HG03432 (cell line): ENCODE results near the gene FGD2.
"Not testable (repeated sequence)": the region's sequence is repeated elsewhere in the genome, so short reads cannot be mapped to it uniquely, and the experiment has no call there.

Source experiments
- ATAC-seq: cut with Tn5 transposase; IDR thresholded peaks from one replicate; pipeline ENCODE4 v1.9.1; 2021; ENCODE audit warnings: mild to moderate bottlenecking, moderate library complexity; ENCODE audit not compliant: unreplicated experiment

Gene FGD2

GRCh38 chr6:37038292-37039198 lies 33.1 kb downstream of the FGD2 start:
- ATAC-seq, result no peak

- ATAC-seq, result no peak
These were observed 34.5 kb downstream of the FGD2 start for GRCh38 chr6:37039958-37040357.

- ATAC-seq, result no peak
These were observed 36.1 kb downstream of the FGD2 start for GRCh38 chr6:37041521-37041920.

- ATAC-seq, result no peak
These were observed 36.7 kb downstream of the FGD2 start for GRCh38 chr6:37042150-37042549.

GRCh38 chr6:37043091-37043490 lies 37.6 kb downstream of the FGD2 start:
- not testable (repeated sequence) for ATAC-seq

GRCh38 chr6:37047346-37047688 lies 41.9 kb downstream of the FGD2 start:
- ATAC-seq, result no peak

GRCh38 chr6:37047689-37048402 lies 42.4 kb downstream of the FGD2 start:
- ATAC-seq, result no peak

GRCh38 chr6:37048403-37048850 lies 43.0 kb downstream of the FGD2 start:
- no peak for ATAC-seq

GRCh38 chr6:37048851-37049757 lies 43.6 kb downstream of the FGD2 start:
- peak; percentile 65 for ATAC-seq

- no peak for ATAC-seq
These were observed 44.2 kb downstream of the FGD2 start for GRCh38 chr6:37049758-37050044.

- peak; percentile 32 for ATAC-seq
These were observed 44.8 kb downstream of the FGD2 start for GRCh38 chr6:37050045-37050853.

GRCh38 chr6:37050854-37051137 lies 45.3 kb downstream of the FGD2 start:
- ATAC-seq, result no peak

GRCh38 chr6:37051138-37052026 lies 45.9 kb downstream of the FGD2 start:
- peak; percentile 36 for ATAC-seq

GRCh38 chr6:37052027-37052628 lies 46.7 kb downstream of the FGD2 start:
- no peak for ATAC-seq

GRCh38 chr6:37053683-37054082 lies 48.2 kb downstream of the FGD2 start:
- no peak for ATAC-seq

GRCh38 chr6:37054171-37054570 lies 48.7 kb downstream of the FGD2 start:
- no peak for ATAC-seq

- no peak for ATAC-seq
These were observed 49.1 kb downstream of the FGD2 start for GRCh38 chr6:37054580-37054979.

- ATAC-seq, result no peak
These were observed 50.6 kb downstream of the FGD2 start for GRCh38 chr6:37056112-37056403.

- ATAC-seq, result no peak
These were observed 51.1 kb downstream of the FGD2 start for GRCh38 chr6:37056439-37057127.
